ENCODE data around the gene ASB14. TPM values are rescaled to one million over a fixed set of nuclear protein-coding genes. Genes with fewer than 3 reads are reported as not detected.
A peak's percentile ranks its signal among the peaks of the same experiment; 100 is the strongest.

ASB14 gene
- total RNA-seq, 2 experiments from 2014 or later: not detected

DNA sequence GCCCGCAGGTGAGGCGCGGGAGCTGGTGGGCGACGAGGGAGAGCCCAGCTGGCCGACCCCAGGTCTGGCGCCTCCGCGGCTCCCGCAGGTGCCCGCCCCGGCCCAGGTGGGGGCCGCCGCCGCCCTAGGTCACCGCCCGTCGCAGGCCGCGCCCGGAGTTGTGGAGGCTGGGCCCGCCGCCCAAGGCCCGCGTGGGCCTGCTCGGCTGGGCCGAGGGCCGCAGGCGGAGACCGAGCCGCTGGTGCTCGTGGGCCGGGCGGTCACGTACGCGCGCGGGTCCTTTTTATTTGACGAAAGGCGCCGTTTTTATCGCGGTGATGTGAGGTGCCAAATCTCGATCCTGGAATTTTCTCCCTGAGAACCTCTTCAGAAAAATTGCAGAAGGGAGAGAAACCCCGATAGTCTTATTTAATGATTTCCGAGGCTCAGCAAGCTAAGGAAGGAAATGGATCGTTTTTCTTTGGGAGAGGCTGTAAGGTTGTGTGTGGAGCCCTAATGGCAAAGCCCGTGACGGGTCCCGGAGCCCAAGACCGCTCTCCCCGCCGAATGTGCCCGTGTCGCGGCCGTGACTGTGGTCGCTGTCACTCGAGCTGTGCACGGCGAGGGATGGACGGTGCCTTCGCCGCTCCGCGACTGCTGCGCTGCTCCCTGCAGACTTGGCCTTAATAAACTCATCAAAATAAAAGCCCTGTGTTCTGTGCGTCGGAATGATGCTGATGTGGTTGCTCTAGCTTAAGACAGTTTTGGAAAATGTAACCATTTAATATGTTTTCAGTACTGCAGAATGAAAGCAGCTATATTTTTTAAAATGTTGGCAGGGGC lies 64.3 kb downstream of the ASB14 start:
- H3K27ac Mint-ChIP-seq: peak overlapping the region; percentile 82
- TF ChIP-seq, protein P1, sequence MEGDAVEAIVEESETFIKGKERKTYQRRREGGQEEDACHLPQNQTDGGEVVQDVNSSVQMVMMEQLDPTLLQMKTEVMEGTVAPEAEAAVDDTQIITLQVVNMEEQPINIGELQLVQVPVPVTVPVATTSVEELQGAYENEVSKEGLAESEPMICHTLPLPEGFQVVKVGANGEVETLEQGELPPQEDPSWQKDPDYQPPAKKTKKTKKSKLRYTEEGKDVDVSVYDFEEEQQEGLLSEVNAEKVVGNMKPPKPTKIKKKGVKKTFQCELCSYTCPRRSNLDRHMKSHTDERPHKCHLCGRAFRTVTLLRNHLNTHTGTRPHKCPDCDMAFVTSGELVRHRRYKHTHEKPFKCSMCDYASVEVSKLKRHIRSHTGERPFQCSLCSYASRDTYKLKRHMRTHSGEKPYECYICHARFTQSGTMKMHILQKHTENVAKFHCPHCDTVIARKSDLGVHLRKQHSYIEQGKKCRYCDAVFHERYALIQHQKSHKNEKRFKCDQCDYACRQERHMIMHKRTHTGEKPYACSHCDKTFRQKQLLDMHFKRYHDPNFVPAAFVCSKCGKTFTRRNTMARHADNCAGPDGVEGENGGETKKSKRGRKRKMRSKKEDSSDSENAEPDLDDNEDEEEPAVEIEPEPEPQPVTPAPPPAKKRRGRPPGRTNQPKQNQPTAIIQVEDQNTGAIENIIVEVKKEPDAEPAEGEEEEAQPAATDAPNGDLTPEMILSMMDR (IDR thresholded peaks at IDR 0.05): no peak
- POLR2A ChIA-PET: interaction anchor here (0.5 to 2.1 kb wide), 10 partner anchors 12 to 780 kb away, joined by 3 to 13 read pairs (median 4); partner anchors contain the start of genes ARF4, DENND6A, FLNB and PDE12

DNA sequence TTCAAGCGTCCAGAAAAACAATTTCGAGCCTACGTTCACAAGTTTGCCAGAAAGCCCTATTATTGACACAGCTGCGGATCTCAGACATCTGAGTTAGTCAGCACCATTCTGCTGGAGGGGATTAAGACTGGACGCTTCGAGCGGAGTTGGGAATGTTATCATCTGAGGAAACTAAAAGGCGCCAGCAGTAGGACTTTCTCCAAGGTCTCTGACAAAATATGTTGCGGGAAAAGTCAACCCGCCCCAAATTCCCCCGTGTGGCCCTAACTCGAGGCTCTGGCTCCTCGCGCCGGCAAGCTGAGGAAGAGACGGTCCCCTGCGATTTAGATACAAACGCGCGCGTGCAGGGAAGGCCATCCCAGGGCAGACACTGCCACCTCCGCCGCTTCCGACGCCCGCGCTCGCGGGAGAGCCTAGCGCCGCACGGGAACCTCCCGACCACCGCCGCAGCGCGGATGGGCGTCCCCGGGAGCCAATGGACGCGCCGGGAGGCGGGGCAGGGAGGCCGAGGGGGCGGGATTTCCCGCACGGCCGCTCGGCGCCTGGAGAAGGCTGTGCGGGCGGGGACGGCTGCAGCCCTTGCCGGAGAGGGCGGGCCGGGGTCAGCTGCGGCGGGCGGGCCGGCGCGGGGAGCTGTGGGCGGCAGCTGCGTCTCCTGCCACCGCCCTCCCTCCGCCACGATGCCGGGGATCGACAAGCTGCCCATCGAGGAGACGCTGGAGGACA lies 65.1 kb downstream of the ASB14 start, which contains the start of gene APPL1:
Gene APPL1 (plus strand): TSS at position 526 of the 726 bp plus-strand sequence. CDS start 155 bp downstream, at position 681.
- H3K36me3 ChIP-seq (ENCODE audit: insufficient read depth, low read length): no peaks in the 10 kb centered on the region
- no peaks in the 10 kb centered on the region for H3K27me3 ChIP-seq (ENCODE audit: control insufficient read depth in 1 of 2, insufficient read depth in 2 of 2, low read length in 2 of 2)
- Mint-ChIP-seq H3K9me3 (no peaks in the 10 kb centered on the region), H3K27me3 (no peaks in the 10 kb centered on the region), H3K36me3 (ENCODE audit: low read depth) (peaks cover 10% of the 10 kb centered on the region), H3K4me1 (ENCODE audit: low read depth) (peaks cover 33% of the 10 kb centered on the region), H3K4me3 (peak within 1 kb of the TSS; percentile 95), H3K27ac (peak within 1 kb of the TSS; percentile 82)
- peaks cover 10% of the 10 kb centered on the region for H3K4me1 ChIP-seq (ENCODE audit: insufficient read depth, low read length)
- H3K9me3 ChIP-seq (ENCODE audit: control insufficient read depth in 1 of 2, insufficient read depth in 1 of 2, low read length in 2 of 2): no peaks in the 10 kb centered on the region
- ChIA-PET POLR2A (interaction anchor here (0.5 to 2.1 kb wide), 9 partner anchors 15 to 781 kb away, joined by 3 to 13 read pairs (median 4); partner anchors contain the start of genes ARF4, DENND6A, FLNB and PDE12), CTCF (no interaction called here)
- H3K4me3 ChIP-seq (ENCODE audit: low read length): peak within 1 kb of the TSS; percentile 80
- ATAC-seq (ENCODE audit: poor library complexity) (peak; percentile 88), DNase-seq (peak; percentile 61 to 93 (median 84))
- TF ChIP-seq, protein P1 (IDR thresholded peaks at IDR 0.05): no peak
- intact Hi-C loops (cut with DNase I, micrococcal nuclease): loop anchor here (5.0 to 10.0 kb wide), 6 partner anchors 330 to 1267 kb away; partner anchors contain the start of genes CCDC66 (in 1 of the 2), DENND6A (in 1 of the 2), KCTD6 (in 1 of the 2) and PDE12 (in 1 of the 2)
- no peak within 1 kb of the TSS for H3K27ac ChIP-seq (ENCODE audit: low read depth in 1 of 2, low read length in 2 of 2)

More for the DNA sequence above, 64.3 kb downstream of the ASB14 start:
- CTCF ChIA-PET: no interaction called here
- Histone ChIP-seq H3K9me3 (ENCODE audit: control insufficient read depth in 1 of 2, insufficient read depth in 1 of 2, low read length in 2 of 2) (no peaks in the 10 kb centered on the region), H3K4me3 (ENCODE audit: low read length) (peak overlapping the region; percentile 80), H3K27ac (ENCODE audit: low read depth in 1 of 2, low read length in 2 of 2) (no peak overlapping the region), H3K27me3 (ENCODE audit: control insufficient read depth in 1 of 2, insufficient read depth in 2 of 2, low read length in 2 of 2) (no peaks in the 10 kb centered on the region), H3K36me3 (ENCODE audit: insufficient read depth, low read length) (no peaks in the 10 kb centered on the region), H3K4me1 (ENCODE audit: insufficient read depth, low read length) (peaks cover 10% of the 10 kb centered on the region)
- intact Hi-C loops (cut with DNase I, micrococcal nuclease): loop anchor here (2.0 to 10.0 kb wide), 7 partner anchors 329 to 1267 kb away; partner anchors contain the start of genes CCDC66 (in 1 of the 2), DENND6A (in 1 of the 2), KCTD6 (in 1 of the 2) and PDE12 (in 1 of the 2)
- no peaks in the 10 kb centered on the region for H3K9me3 Mint-ChIP-seq
- peaks cover 10% of the 10 kb centered on the region for H3K36me3 Mint-ChIP-seq (ENCODE audit: low read depth)
- peak; percentile 57 for ATAC-seq (ENCODE audit: poor library complexity)
- peak overlapping the region; percentile 89 for H3K4me3 Mint-ChIP-seq
- no peaks in the 10 kb centered on the region for H3K27me3 Mint-ChIP-seq
- H3K4me1 Mint-ChIP-seq (ENCODE audit: low read depth): peaks cover 35% of the 10 kb centered on the region
- DNase-seq: peak; percentile 6 to 71 (median 34)

DNA sequence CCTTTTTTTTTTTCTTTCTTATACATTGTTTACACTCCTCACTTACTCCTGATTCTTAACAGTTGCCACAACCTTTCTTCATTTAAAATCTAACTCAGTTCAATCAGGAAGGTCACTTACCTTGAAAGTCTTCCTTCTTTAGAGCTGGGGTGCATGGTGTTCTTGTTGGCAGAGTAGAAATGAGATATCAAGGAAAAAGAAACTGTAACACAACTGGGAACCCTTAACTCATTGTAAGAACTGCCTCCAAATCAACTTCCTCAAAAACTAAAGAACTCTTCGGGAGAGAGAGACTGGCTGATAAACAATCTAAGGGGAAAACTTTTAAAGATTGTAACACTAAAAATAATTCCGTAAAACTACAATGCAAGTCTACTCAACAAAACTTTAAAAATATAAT lies 66.3 kb downstream of the ASB14 start:
- no peaks in the 10 kb centered on the region for H3K27me3 Mint-ChIP-seq
- TF ChIP-seq, protein P1 (IDR thresholded peaks at IDR 0.05): no peak
- Histone ChIP-seq H3K36me3 (ENCODE audit: insufficient read depth, low read length) (no peaks in the 10 kb centered on the region), H3K4me3 (ENCODE audit: low read length) (no peak overlapping the region), H3K4me1 (ENCODE audit: insufficient read depth, low read length) (peaks cover 10% of the 10 kb centered on the region), H3K27me3 (ENCODE audit: control insufficient read depth in 1 of 2, insufficient read depth in 2 of 2, low read length in 2 of 2) (no peaks in the 10 kb centered on the region), H3K9me3 (ENCODE audit: control insufficient read depth in 1 of 2, insufficient read depth in 1 of 2, low read length in 2 of 2) (no peaks in the 10 kb centered on the region), H3K27ac (ENCODE audit: low read depth in 1 of 2, low read length in 2 of 2) (no peak overlapping the region)
- H3K4me3 Mint-ChIP-seq: peak overlapping the region; percentile 74
- no peaks in the 10 kb centered on the region for H3K9me3 Mint-ChIP-seq
- ChIA-PET POLR2A (interaction anchor here (1.4 to 2.0 kb wide), 2 partner anchors 55 to 543 kb away, joined by 4 to 7 read pairs; partner anchors contain the start of gene TASOR), CTCF (no interaction called here)
- peaks cover 10% of the 10 kb centered on the region for H3K36me3 Mint-ChIP-seq (ENCODE audit: low read depth)
- DNase-seq (no peak), ATAC-seq (ENCODE audit: poor library complexity) (no peak)
- peaks cover 30% of the 10 kb centered on the region for H3K4me1 Mint-ChIP-seq (ENCODE audit: low read depth)
- intact Hi-C loops (cut with DNase I, micrococcal nuclease): loop anchor here (5.0 to 10.0 kb wide), 6 partner anchors 331 to 1269 kb away; partner anchors contain the start of genes CCDC66 (in 1 of the 2), DENND6A (in 1 of the 2), KCTD6 (in 1 of the 2) and PDE12 (in 1 of the 2)
- no peak overlapping the region for H3K27ac Mint-ChIP-seq

Measured in CD4-positive, alpha-beta T cell (primary cell).